IPS-18a (cell line): Measurements from ENCODE around the gene NPC1.
"Not testable (repeated sequence)": the region's sequence is repeated elsewhere in the genome, so short reads cannot be mapped to it uniquely, and the experiment has no call there.

Experiments
- H3K27ac ChIP-seq: one replicate; pipeline ENCODE4 v1.5.1; 2013; ENCODE audit warnings: low read length
- H3K27me3 ChIP-seq: one replicate; pipeline ENCODE4 v1.6.1; 2013; ENCODE audit warnings: mild to moderate bottlenecking, low read length; ENCODE audit not compliant: control insufficient read depth, insufficient read depth
- H3K36me3 ChIP-seq: one replicate; pipeline ENCODE4 v1.6.1; 2013; ENCODE audit warnings: low read depth, low read length; ENCODE audit not compliant: control insufficient read depth
- H3K4me1 ChIP-seq: one replicate; pipeline ENCODE4 v1.6.1; 2013; ENCODE audit warnings: low read depth, low read length; ENCODE audit not compliant: control insufficient read depth
- H3K4me3 ChIP-seq: one replicate; pipeline ENCODE4 v1.5.1; 2013; ENCODE audit warnings: low read length
- H3K9ac ChIP-seq: one replicate; pipeline ENCODE4 v1.6.1; 2013; ENCODE audit warnings: mild to moderate bottlenecking, low read length, moderate library complexity
- H3K9me3 ChIP-seq: one replicate; pipeline ENCODE4 v1.6.1; 2013; ENCODE audit warnings: low read depth, low read length; ENCODE audit not compliant: control insufficient read depth

Gene NPC1

GRCh38 chr18:23529604-23530003 is 56.7 kb downstream of the NPC1 start:
- Histone ChIP-seq H3K4me1 (no peaks in the 10 kb centered on the region), H3K9ac (no peak overlapping the region), H3K9me3 (no peaks in the 10 kb centered on the region), H3K27me3 (no peaks in the 10 kb centered on the region), H3K27ac (no peak overlapping the region), H3K36me3 (peaks cover 85% of the 10 kb centered on the region), H3K4me3 (no peak overlapping the region)

- H3K27ac ChIP-seq = no peak overlapping the region
- H3K9ac ChIP-seq = no peak overlapping the region
Measured at GRCh38 chr18:23528580-23529472, 57.5 kb downstream of the NPC1 start.

GRCh38 chr18:23526501-23527063 is 59.7 kb downstream of the NPC1 start:
- no peaks in the 10 kb centered on the region for H3K9me3 ChIP-seq
- H3K4me3 ChIP-seq = no peak overlapping the region
- H3K36me3 ChIP-seq = peaks cover 80% of the 10 kb centered on the region
- H3K9ac ChIP-seq = no peak overlapping the region
- H3K27ac ChIP-seq = no peak overlapping the region
- no peaks in the 10 kb centered on the region for H3K27me3 ChIP-seq
- no peaks in the 10 kb centered on the region for H3K4me1 ChIP-seq

More at GRCh38 chr18:23528580-23529472, 57.5 kb downstream of the NPC1 start:
- Histone ChIP-seq H3K27me3 (no peaks in the 10 kb centered on the region), H3K4me3 (no peak overlapping the region), H3K9me3 (no peaks in the 10 kb centered on the region), H3K4me1 (no peaks in the 10 kb centered on the region), H3K36me3 (peaks cover 83% of the 10 kb centered on the region)

GRCh38 chr18:23524213-23524707 is 62.0 kb downstream of the NPC1 start:
- H3K9me3 ChIP-seq = no peaks in the 10 kb centered on the region
- H3K27me3 ChIP-seq = no peaks in the 10 kb centered on the region
- no peaks in the 10 kb centered on the region for H3K4me1 ChIP-seq
- peaks cover 68% of the 10 kb centered on the region for H3K36me3 ChIP-seq
- no peak overlapping the region for H3K9ac ChIP-seq
- no peak overlapping the region for H3K27ac ChIP-seq
- H3K4me3 ChIP-seq = no peak overlapping the region

- Histone ChIP-seq H3K9me3 (no peaks in the 10 kb centered on the region), H3K36me3 (peaks cover 68% of the 10 kb centered on the region), H3K4me3 (no peak overlapping the region), H3K4me1 (no peaks in the 10 kb centered on the region), H3K27me3 (no peaks in the 10 kb centered on the region), H3K9ac (no peak overlapping the region), H3K27ac (no peak overlapping the region)
Measured at GRCh38 chr18:23523429-23524212, 62.7 kb downstream of the NPC1 start.

GRCh38 chr18:23521907-23522306 is 64.4 kb downstream of the NPC1 start:
- Histone ChIP-seq H3K36me3 (peaks cover 56% of the 10 kb centered on the region), H3K9me3 (no peaks in the 10 kb centered on the region), H3K4me3 (no peak overlapping the region), H3K4me1 (no peaks in the 10 kb centered on the region), H3K27me3 (no peaks in the 10 kb centered on the region), H3K27ac (no peak overlapping the region), H3K9ac (no peak overlapping the region)

GRCh38 chr18:23521271-23521670 is 65.0 kb downstream of the NPC1 start:
- no peaks in the 10 kb centered on the region for H3K27me3 ChIP-seq
- no peaks in the 10 kb centered on the region for H3K4me1 ChIP-seq
- no peaks in the 10 kb centered on the region for H3K9me3 ChIP-seq
- no peak overlapping the region for H3K4me3 ChIP-seq
- peaks cover 52% of the 10 kb centered on the region for H3K36me3 ChIP-seq
- H3K9ac ChIP-seq = no peak overlapping the region
- H3K27ac ChIP-seq = no peak overlapping the region

GRCh38 chr18:23519734-23520133 is 66.6 kb downstream of the NPC1 start:
- Histone ChIP-seq H3K36me3 (peaks cover 46% of the 10 kb centered on the region), H3K9ac (no peak overlapping the region), H3K4me3 (no peak overlapping the region), H3K4me1 (no peaks in the 10 kb centered on the region), H3K27me3 (no peaks in the 10 kb centered on the region), H3K27ac (no peak overlapping the region), H3K9me3 (no peaks in the 10 kb centered on the region)

- Histone ChIP-seq H3K4me1 (no peaks in the 10 kb centered on the region), H3K36me3 (peaks cover 17% of the 10 kb centered on the region), H3K9ac (no peak overlapping the region), H3K27ac (no peak overlapping the region), H3K27me3 (no peaks in the 10 kb centered on the region), H3K4me3 (no peak overlapping the region), H3K9me3 (no peaks in the 10 kb centered on the region)
Measured at GRCh38 chr18:23515911-23516546, 70.3 kb downstream of the NPC1 start.

GRCh38 chr18:23512641-23513040 is 73.7 kb downstream of the NPC1 start:
- no peak overlapping the region for H3K27ac ChIP-seq
- no peaks in the 10 kb centered on the region for H3K4me1 ChIP-seq
- no peaks in the 10 kb centered on the region for H3K27me3 ChIP-seq
- no peak overlapping the region for H3K4me3 ChIP-seq
- H3K36me3 ChIP-seq = peaks cover 12% of the 10 kb centered on the region
- H3K9ac ChIP-seq = no peak overlapping the region
- no peaks in the 10 kb centered on the region for H3K9me3 ChIP-seq

- not testable (repeated sequence) for H3K9ac ChIP-seq, H3K4me1 ChIP-seq, H3K4me3 ChIP-seq, H3K27me3 ChIP-seq, H3K27ac ChIP-seq, H3K9me3 ChIP-seq
- peaks cover 16% of the 10 kb centered on the region for H3K36me3 ChIP-seq
Measured at GRCh38 chr18:23512216-23512615, 74.1 kb downstream of the NPC1 start.
